Subcutaneous preadipocyte (primary cell): ENCODE measurements around the gene CMTR2. TPM values are rescaled to one million over a fixed set of nuclear protein-coding genes. Genes with fewer than 3 reads are reported as not detected.

Source experiments
- total RNA-seq: library from RNA; depleted of rRNA; stranded (reverse); fragments of >200 nt; gene quantifications from 2 replicates; pipeline ENCODE4 v1.2.3, GENCODE V29; 2012

CMTR2 gene
- 19.1 and 28.2 TPM in 2 replicates for total RNA-seq

GRCh38 chr16:71288890-71289731, at the start of gene CMTR2:
Gene CMTR2, minus strand, starts transcription at chr16:71289402. Its CDS starts 3,482 bp downstream, at chr16:71285920.

Other genes starting within 250 kb of the CMTR2 start
- under 0.01 and 1.8 TPM in 2 replicates for gene HYDIN, start 58.7 kb downstream of the CMTR2 start, total RNA-seq
- not detected in 2 replicates for gene CALB2, start 69.3 kb upstream of the CMTR2 start, total RNA-seq
- not detected in 2 replicates for gene TLE7, start 152.7 kb upstream of the CMTR2 start, total RNA-seq
- 6.2 and 7.2 TPM in 2 replicates for gene ZNF23, start 172.8 kb upstream of the CMTR2 start, total RNA-seq
- gene ZNF19, start 199.9 kb upstream of the CMTR2 start, total RNA-seq, result 2.5 and 3.7 TPM in 2 replicates
- gene CHST4, start 237.0 kb upstream of the CMTR2 start, total RNA-seq, result under 0.01 TPM in 1 of 2 replicates, not detected in the other